Esophagus muscularis mucosa (tissue), 4 donors: ENCODE results near the gene THSD4. TPM values are rescaled to one million over a fixed set of nuclear protein-coding genes. Genes with fewer than 3 reads are reported as not detected.

Experiments
- DNase-seq: peaks from one replicate; pipeline ENCODE4 v3.0.0-alpha.2; 2017; ENCODE audit errors: extremely low spot score
- H3K27ac ChIP-seq, 4 donors: fragments of 200-600 bp; sonication (generic); replicated peaks in 1 of 4; 1 replicate in 3 of 4; 2 replicates in 1 of 4; pipeline ENCODE4 v1.5.1; 2016 to 2019; ENCODE audit warnings: mild to moderate bottlenecking in 1 of 4
- H3K27me3 ChIP-seq, 4 donors: fragments of 200-600 bp; sonication (generic); one replicate each; pipeline versions ENCODE4 v1.5.1 to v1.6.0; 2016 to 2019
- H3K36me3 ChIP-seq, 4 donors: fragments of 200-600 bp; sonication (generic); one replicate each; pipeline ENCODE4 v1.5.1; 2016 to 2019
- H3K4me1 ChIP-seq, 4 donors: fragments of 200-600 bp; sonication (generic); one replicate each; pipeline ENCODE4 v1.5.1; 2016 to 2019
- H3K4me3 ChIP-seq, 4 donors: fragments of 200-600 bp; sonication (generic); 1 replicate in 2 of 4; 2 replicates in 2 of 4; pipeline ENCODE4 v1.5.1; 2016 to 2019; ENCODE audit warnings: mild to moderate bottlenecking in 4 of 4, moderate library complexity in 1 of 4
- H3K9me3 ChIP-seq, 4 donors: fragments of 200-600 bp; sonication (generic); 1 replicate in 3 of 4; 2 replicates in 1 of 4; pipeline ENCODE4 v1.5.1; 2016 to 2019
- CTCF ChIP-seq, 3 experiments: fragments of 200-600 bp in 2 of 3; fragments of 450-650 bp in 1 of 3; sonication (generic) in 2 of 3; IDR thresholded peaks; one replicate each; pipeline ENCODE4 v1.5.1; 2017 to 2019; ENCODE audit warnings: antibody characterized with exemption in 3 of 3, mild to moderate bottlenecking in 2 of 3, moderate library complexity in 1 of 3
- EP300 ChIP-seq: sonication (generic); formaldehyde crosslinking; IDR thresholded peaks from one replicate; pipeline ENCODE4 v1.6.1; 2017; ENCODE audit warnings: antibody characterized with exemption
- POLR2A ChIP-seq: fragments of 450-650 bp; IDR thresholded peaks from one replicate; pipeline ENCODE4 v1.6.1; 2017; ENCODE audit warnings: antibody characterized with exemption, moderate library complexity, mild to moderate bottlenecking, low read depth
- POLR2AphosphoS5 ChIP-seq, 2 donors: sonication (generic); formaldehyde crosslinking; IDR thresholded peaks; one replicate each; pipeline ENCODE4 v1.6.1; 2017; ENCODE audit warnings: antibody characterized with exemption in 2 of 2
- WGBS: methylation state at CpG from one replicate; pipeline ENCODE4 v1.1.5; 2018; 5-methylcytosine and 5-hydroxymethylcytosine counted together
- intact Hi-C: fragments of 100-400 bp; cut with DNase I; formaldehyde crosslinking; loops from one replicate; pipeline ENCODE4 v1.15.1; 2023
- total RNA-seq, 4 donors: library from RNA; depleted of rRNA; stranded (reverse); fragments of >200 nt; gene quantifications; one replicate each; pipeline versions ENCODE4 v1.1.0 to v1.2.1, GENCODE V29; 2016

The THSD4 gene
- total RNA-seq, 4 donors from 2014 or later, result 3.2 to 6.6 (median 5.6) TPM

DNA sequence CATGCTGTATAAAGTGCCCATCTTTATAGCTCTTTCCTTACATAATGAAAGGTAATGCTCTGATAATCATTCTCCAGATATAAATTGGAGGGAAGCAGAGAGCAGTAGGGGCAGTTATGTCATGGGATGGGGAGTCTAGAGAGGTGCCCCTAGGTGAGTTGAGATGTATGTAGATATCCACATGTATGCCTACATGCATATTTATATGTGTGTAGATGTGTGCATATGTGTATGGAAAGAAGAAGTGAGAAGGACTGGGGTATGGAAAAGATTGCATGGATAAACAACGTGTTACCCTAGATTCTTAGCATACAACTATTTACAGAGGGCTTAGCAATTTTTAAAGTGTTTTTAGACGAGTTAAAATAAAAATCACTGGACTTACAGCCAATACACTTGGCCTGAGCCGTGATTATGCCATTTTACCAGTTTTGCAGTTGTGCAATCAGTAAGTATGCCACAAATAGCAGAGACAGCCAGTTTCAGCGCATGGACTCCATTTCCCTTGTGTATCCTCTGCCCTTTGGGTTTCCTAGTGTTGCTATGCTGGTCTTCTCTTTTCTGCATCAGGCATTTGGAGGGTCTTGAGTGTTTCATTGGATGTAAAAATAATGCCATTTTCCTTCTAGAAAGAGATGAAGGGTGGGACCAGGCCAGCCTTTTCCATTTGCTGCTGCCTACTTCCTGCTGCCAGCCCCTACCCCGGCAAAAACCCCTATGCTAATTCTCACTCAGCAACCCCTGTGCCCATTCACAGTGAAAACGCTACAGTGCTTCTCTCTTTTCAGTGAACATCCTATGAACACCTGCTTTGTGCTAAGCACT, 495.7 kb downstream of the THSD4 start:
- no peak overlapping the region for H3K27ac ChIP-seq
- intact Hi-C loops, result no loop called here
- 82% methylated on average over 6 of the region's 6 CpGs for WGBS

DNA sequence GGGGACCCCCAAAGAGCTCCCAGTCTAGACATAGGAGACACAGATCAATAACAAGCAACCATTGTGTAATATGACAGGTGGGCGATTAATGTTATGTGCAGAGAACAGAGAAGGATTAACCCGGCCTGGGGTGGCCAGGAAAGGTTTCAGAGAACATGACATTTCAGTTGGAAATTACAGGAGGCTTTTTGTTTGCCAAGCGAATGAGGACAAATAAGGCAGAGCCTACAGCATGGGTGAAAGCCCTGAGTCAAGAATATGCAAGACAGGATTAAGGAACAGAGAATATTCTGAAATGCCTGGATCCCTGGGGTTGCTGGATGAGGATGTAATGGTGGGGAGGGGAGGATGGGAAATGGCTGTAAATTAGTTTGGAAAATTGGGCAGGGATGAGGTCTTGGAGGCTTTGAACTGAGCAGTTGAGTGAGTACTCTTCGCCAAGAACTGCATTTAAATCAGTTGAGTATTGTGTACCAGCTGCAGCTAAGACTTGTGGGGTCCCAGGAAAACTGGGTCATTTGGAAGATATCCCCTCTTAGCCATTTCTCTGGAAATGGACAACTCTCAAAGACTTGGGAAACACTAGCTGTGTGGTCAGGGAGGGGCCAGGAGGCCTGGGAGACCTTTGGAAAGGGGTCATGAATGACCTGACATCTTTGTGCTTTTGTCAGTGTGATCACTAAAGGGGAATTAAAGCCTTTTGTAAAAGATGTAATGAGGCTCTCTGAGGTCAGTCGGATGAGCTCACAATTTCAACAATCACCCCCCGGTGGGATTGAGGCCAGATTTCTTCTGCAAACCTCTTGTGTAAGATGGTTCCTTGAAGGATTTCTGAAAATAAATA, 496.5 kb downstream of the THSD4 start:
- Histone ChIP-seq H3K4me3 (no peak overlapping the region), H3K27me3 (no peaks in the 10 kb centered on the region), H3K4me1 (peaks cover 15 to 28% (median 20%) of the 10 kb centered on the region in 4 donors), H3K27ac (no peak overlapping the region), H3K9me3 (no peaks in the 10 kb centered on the region), H3K36me3 (no peaks in the 10 kb centered on the region)
- intact Hi-C loops, result no loop called here
- TF ChIP-seq EP300 (no peak), POLR2AphosphoS5 (IDR thresholded peaks at IDR 0.05) (no peak), POLR2A (no peak), CTCF (IDR thresholded peaks at IDR 0.05) (no peak)
- WGBS, result 80% methylated on average over 6 of the region's 6 CpGs
- DNase-seq, result no peak

More for the DNA sequence above, 495.7 kb downstream of the THSD4 start:
- Histone ChIP-seq H3K9me3 (no peaks in the 10 kb centered on the region), H3K36me3 (no peaks in the 10 kb centered on the region), H3K4me1 (peaks cover 15 to 28% (median 20%) of the 10 kb centered on the region in 4 donors), H3K27me3 (no peaks in the 10 kb centered on the region), H3K4me3 (no peak overlapping the region)
- DNase-seq, result no peak
- TF ChIP-seq EP300 (no peak), POLR2A (no peak), POLR2AphosphoS5 (IDR thresholded peaks at IDR 0.05) (no peak), CTCF (IDR thresholded peaks at IDR 0.05) (no peak)

DNA sequence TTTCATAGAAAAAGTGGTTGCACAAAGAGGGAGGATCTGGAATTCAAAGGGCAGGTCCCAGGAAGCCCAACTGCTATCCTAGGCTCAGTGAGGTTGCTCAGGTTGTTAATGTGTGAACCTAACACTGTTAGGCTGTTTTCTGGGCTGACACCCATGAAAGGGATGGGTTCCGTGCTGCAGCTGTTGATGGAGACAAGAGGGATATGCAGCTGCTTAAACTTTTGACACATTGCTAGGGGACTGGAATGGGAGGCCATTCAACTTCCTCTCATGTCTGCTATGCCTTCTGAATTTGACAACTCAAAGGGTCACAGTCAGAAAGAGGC, 497.1 kb downstream of the THSD4 start:
- no peaks in the 10 kb centered on the region for H3K9me3 ChIP-seq

DNA sequence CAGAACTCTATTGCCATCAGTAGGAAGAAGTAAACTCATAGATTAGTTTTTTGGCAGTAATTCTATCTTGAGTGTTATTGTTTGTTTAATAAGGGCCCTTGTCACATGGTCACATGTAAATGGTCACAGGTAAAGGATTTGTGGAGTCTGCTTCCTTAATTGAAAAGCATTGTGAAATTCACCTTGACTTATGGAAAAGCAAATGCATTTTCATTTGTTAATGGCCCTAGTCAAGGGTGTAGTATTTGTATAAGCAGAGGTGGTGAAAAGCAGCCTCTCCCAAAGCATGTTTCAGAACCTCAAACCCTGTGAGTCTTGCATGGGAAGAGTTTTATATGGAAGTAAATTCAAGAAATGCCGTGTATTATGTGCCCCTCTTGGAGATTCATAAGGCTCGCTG, 497.6 kb downstream of the THSD4 start:
- Histone ChIP-seq H3K4me3 (no peak overlapping the region), H3K36me3 (no peaks in the 10 kb centered on the region), H3K27ac (no peak overlapping the region), H3K4me1 (peaks cover 15 to 28% (median 20%) of the 10 kb centered on the region in 4 donors), H3K9me3 (no peaks in the 10 kb centered on the region), H3K27me3 (no peaks in the 10 kb centered on the region)
- intact Hi-C loops, result no loop called here
- no peak for DNase-seq
- WGBS, result 96% methylated on average over 2 of the region's 2 CpGs
- TF ChIP-seq CTCF (IDR thresholded peaks at IDR 0.05) (no peak), EP300 (no peak), POLR2AphosphoS5 (IDR thresholded peaks at IDR 0.05) (no peak), POLR2A (no peak)

More for the DNA sequence above, 497.1 kb downstream of the THSD4 start:
- Histone ChIP-seq H3K36me3 (no peaks in the 10 kb centered on the region), H3K4me3 (no peak overlapping the region), H3K27me3 (no peaks in the 10 kb centered on the region), H3K27ac (no peak overlapping the region), H3K4me1 (peaks cover 15 to 28% (median 20%) of the 10 kb centered on the region in 4 donors)
- intact Hi-C loops, result no loop called here
- TF ChIP-seq POLR2AphosphoS5 (IDR thresholded peaks at IDR 0.05), result no peak
- TF ChIP-seq CTCF (IDR thresholded peaks at IDR 0.05), result no peak
- TF ChIP-seq POLR2A, result no peak
- TF ChIP-seq EP300, result no peak
- no CpG with 5 or more reads among the region's 1 CpG for WGBS
- no peak for DNase-seq
